HG03025 (cell line): Measurements from ENCODE around the gene TANGO2.

Source experiments
- ATAC-seq: cut with Tn5 transposase; IDR thresholded peaks from one replicate; pipeline ENCODE4 v1.9.1; 2021; ENCODE audit warnings: mild to moderate bottlenecking, moderate library complexity; ENCODE audit not compliant: unreplicated experiment, low FRiP score

The TANGO2 gene, protein sequence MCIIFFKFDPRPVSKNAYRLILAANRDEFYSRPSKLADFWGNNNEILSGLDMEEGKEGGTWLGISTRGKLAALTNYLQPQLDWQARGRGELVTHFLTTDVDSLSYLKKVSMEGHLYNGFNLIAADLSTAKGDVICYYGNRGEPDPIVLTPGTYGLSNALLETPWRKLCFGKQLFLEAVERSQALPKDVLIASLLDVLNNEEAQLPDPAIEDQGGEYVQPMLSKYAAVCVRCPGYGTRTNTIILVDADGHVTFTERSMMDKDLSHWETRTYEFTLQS

GRCh38 chr22:20020533-20021195, at the start of gene TANGO2:
TANGO2 (plus strand) TSS chr22:20021110; CDS start chr22:20036799, 15,689 bp downstream.
- peak; percentile 67 for ATAC-seq

DNA sequence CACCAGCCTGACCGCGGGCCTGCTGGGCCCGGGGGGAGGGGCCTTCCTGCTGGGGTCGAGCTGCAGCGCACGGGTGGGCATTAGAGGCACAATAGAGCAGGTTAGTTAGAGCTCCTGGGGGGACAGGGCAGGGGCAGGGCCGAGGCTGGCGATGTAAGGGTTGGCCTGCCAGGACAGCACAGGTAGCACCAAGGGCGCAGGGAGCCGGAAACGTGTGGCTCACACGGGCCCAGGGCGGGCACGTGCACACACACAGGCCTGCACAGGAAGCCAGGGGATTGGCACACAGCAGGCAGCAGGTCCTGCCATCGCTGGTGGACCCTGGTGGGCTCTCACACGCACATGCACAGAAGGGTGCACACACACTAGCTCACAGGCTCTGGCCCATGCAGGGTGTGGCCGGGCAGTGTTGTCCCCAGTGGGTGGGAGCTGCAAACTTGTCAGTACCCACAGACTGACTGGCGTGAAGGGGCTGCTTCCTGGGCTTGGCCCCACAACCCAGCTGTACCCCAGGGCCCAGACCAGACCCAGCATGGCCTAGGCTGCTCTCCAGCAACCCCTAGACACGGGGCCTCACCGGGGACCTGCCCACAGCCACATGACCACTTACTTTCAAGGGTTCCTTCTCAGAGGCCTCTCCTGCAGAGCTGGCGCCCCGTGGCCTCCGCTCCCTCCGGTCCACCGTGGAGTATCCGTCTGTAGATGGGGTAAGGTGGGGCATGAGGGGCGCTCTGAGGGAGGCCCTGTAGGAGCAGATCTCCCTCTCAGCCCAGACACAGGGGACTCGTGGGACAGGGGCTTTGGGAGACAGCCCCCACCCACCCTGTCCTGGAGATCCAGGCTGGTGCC, 49.4 kb upstream of the TANGO2 start:
- ATAC-seq, result no peak

DNA sequence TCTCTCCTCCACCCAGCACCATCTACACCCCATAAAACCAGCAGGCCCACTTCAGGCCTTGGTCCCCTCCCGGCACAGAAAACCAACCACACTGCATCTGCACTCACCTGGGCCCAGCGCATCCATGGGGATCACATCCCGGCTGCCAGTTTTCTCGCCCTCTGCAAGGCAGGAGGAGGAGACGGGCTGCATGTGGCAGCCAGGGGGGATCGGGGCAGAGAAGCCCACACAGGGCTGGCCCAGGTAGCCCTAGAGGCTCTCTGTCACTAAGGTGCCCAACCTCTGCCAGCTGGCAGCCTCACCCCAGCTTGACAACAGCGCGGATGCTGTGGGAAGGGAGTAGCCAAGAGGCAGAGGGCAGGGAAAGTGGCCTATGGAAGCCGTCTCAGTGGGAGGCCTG, 48.7 kb upstream of the TANGO2 start:
- no peak for ATAC-seq

DNA sequence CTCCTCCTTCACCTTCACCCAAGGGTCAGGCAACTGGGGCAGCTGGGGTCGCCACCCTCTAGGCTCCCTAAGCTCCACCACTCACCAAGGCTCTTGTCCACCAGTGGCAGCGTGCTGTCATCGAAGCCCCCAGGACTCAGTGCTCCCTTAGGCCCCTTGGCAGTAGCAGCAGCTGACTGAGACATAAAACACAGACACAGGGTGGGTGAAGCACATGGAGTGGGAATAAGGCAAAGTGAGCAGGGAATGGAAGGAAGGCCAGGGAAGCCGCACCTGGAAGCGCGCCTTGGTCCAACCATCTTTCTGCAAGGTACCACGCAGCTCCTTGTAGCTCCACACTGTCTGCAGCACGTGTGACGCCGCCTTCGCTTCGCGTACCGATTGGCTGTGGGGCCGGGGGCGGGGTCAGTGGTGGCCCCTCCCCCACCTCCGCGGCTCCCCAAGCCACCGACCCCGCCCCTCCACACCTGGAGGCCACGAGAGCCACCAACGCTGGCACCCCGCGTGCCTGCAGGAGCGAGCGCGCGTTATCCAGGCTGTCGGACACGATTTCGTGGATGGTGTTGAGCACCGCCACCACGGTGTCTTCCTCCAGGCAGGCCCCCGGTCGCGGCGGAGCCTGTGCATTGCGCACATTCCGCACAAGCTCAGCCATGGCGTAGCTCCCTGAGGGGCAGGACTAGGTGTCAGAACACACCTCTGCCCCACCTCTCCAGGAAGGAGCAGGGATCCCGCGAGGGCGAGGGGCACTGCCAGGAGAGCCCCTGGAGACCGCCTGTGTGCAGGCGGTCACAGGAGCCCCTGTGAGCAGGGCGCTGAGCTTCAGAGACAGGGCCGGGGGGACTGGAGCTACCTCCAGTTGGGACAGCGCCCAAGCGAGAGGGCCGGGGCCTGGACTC, 48.0 kb upstream of the TANGO2 start:
- ATAC-seq, result no peak

GRCh38 chr22:19973551-19974267, 47.2 kb upstream of the TANGO2 start:
- no peak for ATAC-seq

DNA sequence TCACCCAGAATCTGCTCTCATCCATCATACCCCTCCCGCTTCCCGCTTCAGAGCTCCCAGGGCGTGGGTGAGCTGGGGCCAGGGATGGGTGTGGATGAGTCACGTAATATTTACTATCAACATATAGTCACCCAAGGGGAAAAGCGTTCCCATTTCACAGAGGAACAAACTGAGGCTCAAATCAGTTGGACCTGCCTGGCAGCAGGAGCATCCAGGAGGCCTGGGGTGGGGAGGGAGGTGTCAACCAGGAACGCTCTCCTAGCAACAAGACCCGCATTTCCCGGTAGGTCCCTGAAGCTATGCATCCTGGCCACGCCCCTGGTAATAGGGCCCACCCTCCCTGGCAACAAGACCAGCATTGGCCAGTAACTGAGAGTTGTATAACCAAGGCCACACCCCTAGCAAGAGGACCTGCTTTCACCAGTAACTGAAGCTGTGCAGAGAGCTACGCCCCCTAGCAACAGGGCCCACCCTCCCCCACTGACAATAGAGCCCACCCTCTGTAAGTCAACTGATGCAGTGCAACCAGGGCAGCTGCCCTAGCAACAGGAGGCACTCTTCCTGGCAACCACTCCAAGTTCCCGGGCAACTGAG, 46.5 kb upstream of the TANGO2 start:
- no peak for ATAC-seq

DNA sequence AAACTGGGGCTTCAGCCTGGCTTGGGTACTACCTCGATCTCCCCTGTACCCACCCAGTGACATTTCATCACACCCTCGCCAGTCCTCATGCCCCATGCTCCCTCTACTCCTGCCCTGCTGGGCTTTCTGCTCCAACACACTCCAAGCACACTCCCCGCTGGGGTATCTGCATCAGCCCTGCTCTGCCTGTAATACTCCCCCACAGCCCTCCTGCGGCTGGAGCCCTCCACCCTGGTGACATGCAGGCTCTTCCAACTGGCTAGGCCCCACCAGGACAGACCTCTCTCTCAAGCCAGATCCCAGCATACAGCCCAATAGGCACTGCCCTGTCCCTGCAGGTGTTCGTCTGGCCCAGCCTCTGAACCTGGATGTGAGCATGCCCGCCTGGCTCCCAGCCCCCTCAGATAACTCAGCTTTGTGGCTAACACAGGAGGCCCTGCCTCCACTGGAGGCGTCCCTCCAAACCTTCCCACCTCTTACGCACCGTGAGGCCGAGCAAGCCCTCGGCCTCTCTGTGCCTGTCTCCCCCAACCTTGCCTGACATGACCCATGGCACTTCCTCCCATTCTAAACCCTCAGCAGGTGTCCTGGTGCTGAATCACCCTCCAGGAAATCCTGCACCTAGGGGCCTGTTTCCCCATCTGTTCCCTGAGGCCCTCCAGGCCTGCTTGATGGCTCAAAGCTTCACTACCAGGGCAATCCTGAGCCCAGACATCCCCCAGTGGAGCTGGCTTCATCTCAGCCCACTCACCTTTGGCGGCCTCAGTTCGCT, 45.8 kb upstream of the TANGO2 start:
- ATAC-seq, result no peak

- no peak for ATAC-seq
Observed at GRCh38 chr22:19975707-19976035, 45.2 kb upstream of the TANGO2 start.

DNA sequence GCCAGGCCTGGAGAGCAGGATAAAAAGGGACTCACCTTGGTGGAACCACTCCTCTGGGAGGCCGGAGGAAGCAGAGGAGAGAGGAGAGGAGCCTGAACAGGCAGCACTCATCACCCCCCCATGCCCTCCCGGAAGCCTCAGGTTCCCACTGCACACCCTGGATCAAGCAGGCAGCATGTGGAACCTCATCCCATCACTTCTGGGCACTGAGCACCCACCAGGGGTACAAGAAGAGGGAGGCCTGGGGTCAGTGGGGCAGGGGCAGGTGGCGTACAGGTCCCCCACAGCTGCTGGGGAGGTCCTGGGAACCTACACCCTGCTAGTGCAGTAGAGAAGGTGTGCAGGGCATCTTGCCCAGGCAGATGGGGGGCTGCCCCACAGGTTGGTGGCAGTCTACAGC, 44.2 kb upstream of the TANGO2 start:
- ATAC-seq, result no peak

- ATAC-seq, result no peak
Observed at GRCh38 chr22:19977296-19978243, 43.3 kb upstream of the TANGO2 start.

DNA sequence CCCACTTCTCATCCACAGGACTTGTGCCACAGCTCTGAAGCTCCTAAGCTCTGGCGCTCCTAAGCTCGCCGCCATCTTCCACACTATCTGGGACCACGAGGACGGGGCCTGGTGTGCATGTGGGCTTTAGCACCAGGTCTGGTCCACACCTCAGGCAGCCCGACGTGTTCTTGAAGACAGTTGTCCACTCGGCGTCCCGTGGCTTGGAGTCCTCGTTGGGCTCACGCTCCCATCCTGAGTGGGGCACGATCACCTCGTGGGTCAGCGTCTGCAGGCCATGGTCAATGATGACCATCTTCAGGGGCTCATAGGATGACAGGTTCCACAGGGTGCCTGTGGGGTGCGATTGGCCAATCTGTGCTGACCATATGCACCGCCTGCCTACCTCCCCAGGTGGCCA, 42.2 kb upstream of the TANGO2 start:
- no peak for ATAC-seq

DNA sequence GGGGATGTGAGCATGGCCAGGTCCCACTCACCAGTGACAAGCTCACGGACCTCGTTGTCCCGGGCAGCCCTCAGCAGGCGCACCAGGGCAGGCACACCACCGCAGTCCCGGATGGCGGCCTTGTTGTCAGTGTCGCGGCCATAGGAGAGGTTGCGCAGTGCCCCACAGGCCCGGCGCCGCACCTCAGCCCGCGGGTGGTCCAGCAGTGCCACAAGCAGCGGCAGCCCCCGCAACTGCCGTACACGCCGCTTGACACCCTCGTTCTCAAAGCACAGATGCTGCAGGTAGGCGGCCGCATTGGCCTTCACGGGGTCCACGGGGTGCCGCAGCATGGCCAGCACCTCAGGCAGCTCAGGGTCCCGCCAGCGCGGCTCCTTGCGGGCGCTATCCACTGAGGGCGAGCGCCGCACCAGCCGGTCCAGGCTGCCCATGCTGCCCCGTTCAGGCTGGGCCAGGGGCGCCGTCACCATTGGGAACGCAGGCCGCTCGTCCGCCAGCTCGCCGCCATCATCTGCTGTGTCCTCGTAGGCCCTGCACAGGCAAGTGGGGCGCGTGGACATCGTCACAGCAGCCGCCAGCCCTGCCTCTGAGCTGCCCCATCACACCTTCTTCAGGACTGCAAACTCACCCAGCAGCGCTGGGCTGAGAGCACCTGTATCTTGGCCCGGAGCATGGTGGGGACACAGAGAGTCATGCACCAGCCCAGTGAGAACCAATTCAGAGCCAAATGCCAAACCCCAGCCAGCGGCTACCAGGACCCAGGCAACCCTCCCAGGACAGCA, 41.0 kb upstream of the TANGO2 start:
- ATAC-seq, result no peak

DNA sequence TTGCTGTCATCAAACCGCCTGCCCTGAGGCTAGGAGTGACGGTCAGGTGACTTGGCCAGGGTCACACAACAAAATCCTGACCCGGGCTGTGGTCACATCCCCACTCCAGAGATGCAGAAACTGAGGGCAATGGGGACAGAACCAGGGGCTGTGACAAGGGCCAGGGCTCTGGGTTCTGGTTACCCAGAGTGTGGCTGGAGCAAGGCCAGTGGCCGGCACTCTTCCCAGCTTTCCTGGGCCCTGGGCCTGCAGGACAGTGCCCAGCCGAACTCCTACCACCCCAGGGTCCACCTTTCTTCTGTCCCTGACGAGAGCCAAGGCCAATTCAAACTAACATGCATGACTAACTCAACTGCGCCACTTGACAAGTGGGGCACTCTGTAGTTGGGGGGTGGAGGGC, 40.1 kb upstream of the TANGO2 start:
- ATAC-seq, result no peak

- no peak for ATAC-seq
Observed at GRCh38 chr22:19981171-19981960, 39.5 kb upstream of the TANGO2 start.

DNA sequence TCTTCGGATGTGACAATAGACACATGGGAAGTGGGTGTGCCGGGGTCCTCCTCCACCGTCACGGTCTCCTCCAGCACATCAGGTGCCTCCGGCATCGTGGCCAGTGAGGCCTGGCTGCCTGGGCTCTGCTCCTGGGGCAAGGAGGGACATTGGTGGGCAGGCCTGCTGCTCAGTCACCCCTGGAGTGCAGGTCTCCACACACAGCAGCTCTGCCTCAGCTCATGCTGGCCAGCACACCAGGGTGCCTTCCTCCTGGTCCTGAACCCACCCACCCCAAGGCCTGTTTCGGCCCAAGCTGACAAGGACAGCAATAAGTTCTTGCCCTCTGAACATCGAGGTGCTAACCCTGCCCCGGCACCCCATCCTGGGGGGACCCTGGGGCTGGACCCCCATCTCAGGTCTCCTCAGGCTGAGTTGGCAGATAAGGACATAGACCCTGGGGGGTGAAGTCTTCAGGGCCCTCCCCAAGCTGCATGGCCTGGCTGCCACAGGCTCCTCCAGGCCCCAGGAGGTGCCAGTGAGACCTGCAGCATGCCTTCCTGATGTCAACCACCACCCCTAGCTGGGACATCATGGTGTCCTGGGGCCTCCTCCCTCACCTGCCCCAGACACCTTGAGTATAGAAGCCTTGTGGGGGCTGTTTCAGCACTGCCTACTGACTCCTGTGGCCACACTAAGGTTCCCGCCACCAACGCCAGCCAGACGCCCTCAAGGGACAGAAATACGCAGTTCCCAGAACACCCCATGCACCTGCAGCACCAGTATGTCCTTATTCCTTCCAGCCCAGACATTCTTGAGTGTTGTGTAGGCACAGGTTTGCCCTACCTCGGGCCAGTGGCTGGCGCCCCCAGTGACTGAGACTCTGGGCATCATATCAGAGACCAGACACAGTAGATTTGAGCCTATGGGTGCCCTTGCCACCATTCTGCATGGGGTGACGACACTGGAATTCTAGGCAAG, 38.7 kb upstream of the TANGO2 start:
- ATAC-seq, result no peak
